Karpas-422 (cell line): Measurements from ENCODE around the gene MAP2K4. TPM values are rescaled to one million over a fixed set of nuclear protein-coding genes. Genes with fewer than 3 reads are reported as not detected.
A peak's percentile ranks its signal among the peaks of the same experiment; 100 is the strongest.
"Not testable (repeated sequence)": the region's sequence is repeated elsewhere in the genome, so short reads cannot be mapped to it uniquely, and the experiment has no call there.

Experiments used
- DNase-seq: peaks from one replicate; pipeline ENCODE4 v3.0.0-alpha.2; 2015
- H2AFZ ChIP-seq: fragments of 200-600 bp; sonication (generic); 2 replicates; pipeline ENCODE4 v1.6.1; 2014; ENCODE audit warnings: antibody characterized with exemption, low read length, mixed read lengths
- H3K27ac ChIP-seq: fragments of 200-600 bp; sonication (generic); 2 replicates; pipeline ENCODE4 v1.5.1; 2014; ENCODE audit warnings: mild to moderate bottlenecking, low read length, moderate library complexity
- H3K27me3 ChIP-seq: fragments of 200-600 bp; sonication (generic); 2 replicates; pipeline ENCODE4 v1.6.1; 2014; ENCODE audit warnings: low read length, mixed read lengths
- H3K36me3 ChIP-seq: fragments of 200-600 bp; sonication (generic); 2 replicates; pipeline ENCODE4 v1.6.1; 2014; ENCODE audit warnings: low read length, mixed read lengths; ENCODE audit not compliant: insufficient read depth
- H3K4me1 ChIP-seq: fragments of 200-600 bp; sonication (generic); 2 replicates; pipeline ENCODE4 v1.6.1; 2014; ENCODE audit warnings: mild to moderate bottlenecking, low read length, mixed read lengths
- H3K4me2 ChIP-seq: fragments of 200-600 bp; sonication (generic); 2 replicates; pipeline ENCODE4 v1.6.1; 2014; ENCODE audit warnings: low read length, low read depth, mild to moderate bottlenecking; ENCODE audit not compliant: poor library complexity, severe bottlenecking
- H3K4me3 ChIP-seq: fragments of 200-600 bp; sonication (generic); 2 replicates; pipeline ENCODE4 v1.5.1; 2014; ENCODE audit warnings: mild to moderate bottlenecking, antibody characterized with exemption, low read length, mixed read lengths
- H3K79me2 ChIP-seq: fragments of 200-600 bp; sonication (generic); 2 replicates; pipeline ENCODE4 v1.6.1; 2014; ENCODE audit warnings: mild to moderate bottlenecking, low read length, mixed read lengths
- H3K9ac ChIP-seq: fragments of 200-600 bp; sonication (generic); 2 replicates; pipeline ENCODE4 v1.6.0; 2014; ENCODE audit warnings: low read length
- H3K9me2 ChIP-seq: fragments of 200-600 bp; sonication (generic), shearing (Covaris generic); replicated peaks from 2 replicates; pipeline ENCODE4 v1.6.0; 2014; ENCODE audit warnings: mild to moderate bottlenecking, low read length, moderate library complexity; ENCODE audit not compliant: insufficient read depth
- H3K9me3 ChIP-seq: fragments of 300-700, 200-600 bp; sonication (generic); 2 replicates; pipeline ENCODE4 v1.6.1; 2014; ENCODE audit warnings: low read length, mixed read lengths
- H4K20me1 ChIP-seq: fragments of 200-600 bp; sonication (generic); 2 replicates; pipeline ENCODE4 v1.6.1; 2014; ENCODE audit warnings: mild to moderate bottlenecking, antibody characterized with exemption, low read length, low read depth; ENCODE audit not compliant: insufficient read depth
- total RNA-seq: library from RNA; depleted of rRNA; stranded (reverse); fragments of >200 nt; shearing (Covaris generic); gene quantifications from 2 replicates; pipeline ENCODE4 v1.2.3, GENCODE V29; 2014; ENCODE audit warnings: low replicate concordance

The MAP2K4 gene
- total RNA-seq, 1 experiment from 2014 or later: 29.7 TPM

GRCh38 chr17:12137859-12138258 lies 117.2 kb downstream of the MAP2K4 start:
- Histone ChIP-seq H3K9ac (no peak overlapping the region), H3K9me3 (no peaks in the 10 kb centered on the region), H3K4me1 (no peaks in the 10 kb centered on the region), H3K4me2 (no peak overlapping the region), H3K9me2 (0 out of 2 replicates have a peak, but pooled peaks cover 4% of the 10 kb centered on the region), H2AFZ (no peak overlapping the region), H3K27ac (no peak overlapping the region), H3K4me3 (no peak overlapping the region), H3K79me2 (no peaks in the 10 kb centered on the region), H3K27me3 (no peaks in the 10 kb centered on the region), H3K36me3 (0 out of 2 replicates have a peak, but pooled peaks cover 5% of the 10 kb centered on the region), H4K20me1 (no peaks in the 10 kb centered on the region)
- no peak for DNase-seq

- Histone ChIP-seq H3K4me2 (no peak overlapping the region), H3K36me3 (0 out of 2 replicates have a peak, but pooled peaks cover 5% of the 10 kb centered on the region), H4K20me1 (no peaks in the 10 kb centered on the region), H3K27me3 (no peaks in the 10 kb centered on the region), H3K9ac (no peak overlapping the region), H3K4me1 (no peaks in the 10 kb centered on the region), H3K9me3 (no peaks in the 10 kb centered on the region), H3K9me2 (0 out of 2 replicates have a peak, but pooled peaks cover 4% of the 10 kb centered on the region), H3K27ac (no peak overlapping the region), H2AFZ (no peak overlapping the region), H3K79me2 (no peaks in the 10 kb centered on the region), H3K4me3 (no peak overlapping the region)
- DNase-seq: peak; percentile 14
Measured at GRCh38 chr17:12140685-12141084, 120.0 kb downstream of the MAP2K4 start.

- H3K4me3 ChIP-seq, H3K4me2 ChIP-seq, H3K36me3 ChIP-seq, H3K79me2 ChIP-seq, H3K27me3 ChIP-seq, H4K20me1 ChIP-seq, H3K4me1 ChIP-seq, H3K9me2 ChIP-seq, H3K9ac ChIP-seq, DNase-seq, H3K27ac ChIP-seq, H2AFZ ChIP-seq, H3K9me3 ChIP-seq: not testable (repeated sequence)
Measured at GRCh38 chr17:12162187-12162586, 141.5 kb downstream of the MAP2K4 start.

- Histone ChIP-seq H3K79me2 (no peaks in the 10 kb centered on the region), H3K4me1 (no peaks in the 10 kb centered on the region)
Measured at GRCh38 chr17:12164085-12164484, 143.4 kb downstream of the MAP2K4 start.

GRCh38 chr17:12178644-12179330 lies 158.1 kb downstream of the MAP2K4 start:
- Histone ChIP-seq H2AFZ (no peak overlapping the region), H3K9me2 (no peaks in the 10 kb centered on the region), H4K20me1 (no peaks in the 10 kb centered on the region), H3K27me3 (no peaks in the 10 kb centered on the region), H3K36me3 (no peaks in the 10 kb centered on the region), H3K4me1 (no peaks in the 10 kb centered on the region), H3K9me3 (no peaks in the 10 kb centered on the region), H3K27ac (no peak overlapping the region), H3K4me2 (no peak overlapping the region), H3K4me3 (no peak overlapping the region), H3K79me2 (no peaks in the 10 kb centered on the region), H3K9ac (no peak overlapping the region)
- no peak for DNase-seq

More at GRCh38 chr17:12164085-12164484, 143.4 kb downstream of the MAP2K4 start:
- H3K9me2 ChIP-seq: no peaks in the 10 kb centered on the region
- H3K36me3 ChIP-seq: no peaks in the 10 kb centered on the region
- H3K9ac ChIP-seq: no peak overlapping the region
- no peaks in the 10 kb centered on the region for H3K9me3 ChIP-seq
- H4K20me1 ChIP-seq: no peaks in the 10 kb centered on the region
- no peak overlapping the region for H3K4me3 ChIP-seq
- no peak overlapping the region for H3K4me2 ChIP-seq
- no peak overlapping the region for H3K27ac ChIP-seq
- H2AFZ ChIP-seq: no peak overlapping the region
- DNase-seq: peak; percentile 21
- H3K27me3 ChIP-seq: no peaks in the 10 kb centered on the region

GRCh38 chr17:12180644-12181261 lies 160.1 kb downstream of the MAP2K4 start:
- peak; percentile 81 for DNase-seq
- Histone ChIP-seq H3K9me3 (no peaks in the 10 kb centered on the region), H3K79me2 (no peaks in the 10 kb centered on the region), H3K27me3 (no peaks in the 10 kb centered on the region; the same call in 1 of the 2 replicates), H3K4me2 (no peak overlapping the region), H2AFZ (no peak overlapping the region), H3K27ac (no peak overlapping the region), H3K4me3 (no peak overlapping the region), H4K20me1 (no peaks in the 10 kb centered on the region), H3K9me2 (no peaks in the 10 kb centered on the region), H3K9ac (no peak overlapping the region), H3K36me3 (no peaks in the 10 kb centered on the region), H3K4me1 (no peaks in the 10 kb centered on the region)

- H3K4me2 ChIP-seq: no peak overlapping the region
- no peaks in the 10 kb centered on the region for H3K36me3 ChIP-seq
- H4K20me1 ChIP-seq: no peaks in the 10 kb centered on the region
- H3K9me3 ChIP-seq: no peaks in the 10 kb centered on the region
- H3K4me3 ChIP-seq: no peak overlapping the region
- H2AFZ ChIP-seq: no peak overlapping the region
- no peak overlapping the region for H3K9ac ChIP-seq
- H3K79me2 ChIP-seq: no peaks in the 10 kb centered on the region
- DNase-seq: no peak
- no peaks in the 10 kb centered on the region; the same call in 1 of the 2 replicates for H3K27me3 ChIP-seq
- H3K27ac ChIP-seq: no peak overlapping the region
- no peaks in the 10 kb centered on the region for H3K4me1 ChIP-seq
- H3K9me2 ChIP-seq: no peaks in the 10 kb centered on the region
Measured at GRCh38 chr17:12187658-12188057, 167.0 kb downstream of the MAP2K4 start.

GRCh38 chr17:12193144-12193735 lies 172.6 kb downstream of the MAP2K4 start:
- no peaks in the 10 kb centered on the region for H3K79me2 ChIP-seq
- H3K9me2 ChIP-seq: no peaks in the 10 kb centered on the region
- DNase-seq: no peak
- no peaks in the 10 kb centered on the region for H3K27me3 ChIP-seq
- no peaks in the 10 kb centered on the region for H3K4me1 ChIP-seq
- H3K4me2 ChIP-seq: no peak overlapping the region
- no peaks in the 10 kb centered on the region for H4K20me1 ChIP-seq
- H3K4me3 ChIP-seq: no peak overlapping the region
- no peak overlapping the region for H2AFZ ChIP-seq
- H3K36me3 ChIP-seq: no peaks in the 10 kb centered on the region
- H3K9me3 ChIP-seq: no peaks in the 10 kb centered on the region
- H3K27ac ChIP-seq: no peak overlapping the region
- H3K9ac ChIP-seq: no peak overlapping the region
